ENCODE results near the gene PRM3. TPM values are rescaled to one million over a fixed set of nuclear protein-coding genes. Genes with fewer than 3 reads are reported as not detected.

Gene PRM3
- polyA plus RNA-seq, 3 donors from 2014 or later: not detected

DNA sequence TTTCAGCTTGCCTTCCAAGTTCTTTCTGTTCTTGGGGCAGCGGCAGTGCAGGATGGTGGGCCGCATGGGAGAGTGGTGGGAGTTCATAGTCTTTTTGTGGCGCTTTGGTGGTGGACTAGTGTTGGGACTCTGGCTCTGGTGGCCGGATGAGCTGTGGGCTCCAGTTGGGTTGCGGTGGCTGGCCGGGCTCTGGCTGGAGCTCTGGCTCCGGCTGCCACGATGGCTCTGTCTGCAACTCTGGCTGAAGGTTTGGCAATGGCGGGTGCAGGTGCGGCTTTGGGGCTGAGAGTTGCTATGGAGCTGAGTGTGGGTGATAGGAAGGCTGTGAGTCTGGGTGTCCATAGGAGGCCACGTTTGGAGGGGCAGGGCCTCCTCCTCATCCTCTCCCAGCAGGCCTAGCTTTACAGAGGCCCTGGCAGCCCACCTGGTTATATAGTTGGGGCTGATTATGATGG, 4.5 kb downstream of the PRM3 start, which contains the start of gene TNP2:
Gene TNP2 (minus strand): TSS at position 405 of the 455 bp plus-strand sequence. CDS start 63 bp downstream, at position 342.
- Mint-ChIP-seq H3K9me3 (no peaks in the 10 kb centered on the region), H3K27ac (no peak within 1 kb of the TSS), H3K36me3 (peaks cover 0 to 3% (median 0%) of the 10 kb centered on the region in 3 donors), H3K4me1 (peaks cover 2 to 4% of the 10 kb centered on the region in 2 donors), H3K4me3 (no peak within 1 kb of the TSS), H3K27me3 (ENCODE audit: low read depth in 3 of 3) (peaks cover 2 to 12% (median 11%) of the 10 kb centered on the region in 3 donors)
- DNase-seq: no peak

DNA sequence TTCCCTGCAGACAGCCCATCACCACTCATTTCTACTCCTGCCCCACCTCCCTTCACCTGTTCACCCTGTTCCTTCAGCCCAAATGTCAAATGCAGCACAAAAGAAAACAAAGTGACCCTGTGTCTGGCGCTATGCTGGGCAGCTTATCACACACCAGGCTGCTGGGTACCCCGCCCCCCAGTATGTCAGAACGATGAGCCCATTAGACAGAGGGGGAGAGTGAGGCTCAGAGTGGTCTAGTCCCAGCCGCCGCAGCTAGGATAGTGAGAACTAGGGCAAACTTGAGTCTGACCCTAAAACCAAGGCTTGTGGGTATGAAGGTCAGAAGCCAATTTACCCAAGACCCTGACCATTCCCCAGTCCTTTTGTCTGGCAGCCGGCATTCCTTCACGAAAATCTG, 8.3 kb downstream of the PRM3 start:
- Mint-ChIP-seq H3K27me3 (ENCODE audit: low read depth in 3 of 3) (peaks cover 2 to 11% (median 10%) of the 10 kb centered on the region in 3 donors), H3K9me3 (no peaks in the 10 kb centered on the region), H3K27ac (no peak overlapping the region), H3K36me3 (peaks cover 0 to 1% (median 0%) of the 10 kb centered on the region in 3 donors), H3K4me3 (no peak overlapping the region), H3K4me1 (peaks cover 7 to 10% of the 10 kb centered on the region in 2 donors)
- no peak for DNase-seq

DNA sequence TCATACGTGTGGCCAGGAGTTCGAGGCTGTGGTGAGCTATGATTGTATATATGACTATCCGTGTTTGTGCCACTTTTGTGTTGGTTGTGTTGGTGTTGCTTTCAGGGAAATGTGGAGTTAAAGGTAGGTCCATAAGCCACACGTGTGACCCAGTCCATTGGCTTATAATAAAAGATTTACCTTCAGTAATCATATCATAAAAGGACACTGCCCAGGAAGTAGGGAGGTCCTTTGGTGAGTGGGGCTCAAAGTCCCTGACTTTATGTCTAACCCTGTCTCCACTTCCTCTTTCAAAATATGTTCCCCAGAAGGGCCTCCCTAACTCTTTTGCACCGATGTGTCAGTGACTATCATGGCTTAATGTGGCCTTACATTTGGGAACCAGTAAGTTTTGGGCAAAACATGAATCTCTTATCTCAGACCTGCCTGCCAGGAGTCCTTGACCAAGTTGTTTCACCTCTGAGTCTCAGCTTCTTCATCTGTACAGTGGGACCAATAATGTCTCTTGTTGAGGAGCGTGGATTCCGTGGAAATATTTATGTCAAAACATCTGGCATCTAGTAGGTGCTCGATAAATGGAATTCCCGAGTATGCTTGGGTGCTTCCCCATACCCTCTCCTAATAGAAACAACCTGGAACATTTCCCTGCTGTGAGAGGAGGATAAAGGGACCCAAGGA, 9.1 kb downstream of the PRM3 start:
- H3K9me3 Mint-ChIP-seq: no peaks in the 10 kb centered on the region
- no peak overlapping the region for H3K4me3 Mint-ChIP-seq
- no peak for DNase-seq
- H3K27me3 Mint-ChIP-seq (ENCODE audit: low read depth in 3 of 3): peaks cover 2 to 11% (median 8%) of the 10 kb centered on the region in 3 donors
- H3K36me3 Mint-ChIP-seq: no peaks in the 10 kb centered on the region
- H3K27ac Mint-ChIP-seq: peak overlapping the region in 1 of 6 donors; percentile 11
- H3K4me1 Mint-ChIP-seq: peaks cover 10 to 11% of the 10 kb centered on the region in 2 donors

DNA sequence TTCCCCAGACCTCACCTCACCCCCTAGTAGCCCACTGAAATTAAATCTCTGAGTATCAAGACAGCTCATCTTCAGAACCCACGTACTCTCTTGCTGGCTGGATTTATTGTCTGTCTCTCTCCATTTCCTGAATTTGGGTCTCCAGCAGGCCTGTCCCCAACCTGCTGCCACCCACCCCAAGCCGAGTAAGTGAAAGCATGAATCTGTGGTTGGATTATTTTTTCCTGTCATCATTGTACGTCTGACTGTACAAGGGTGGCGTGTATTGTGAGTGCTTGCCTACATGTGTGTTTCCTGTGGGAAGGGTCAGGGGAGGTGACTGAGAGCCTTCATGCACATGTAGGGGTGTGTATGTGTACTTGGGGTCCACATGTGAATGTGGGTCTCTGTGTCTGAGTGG, 9.7 kb downstream of the PRM3 start:
- Mint-ChIP-seq H3K4me3 (no peak overlapping the region), H3K4me1 (peaks cover 14 to 16% of the 10 kb centered on the region in 2 donors), H3K9me3 (no peaks in the 10 kb centered on the region), H3K36me3 (no peaks in the 10 kb centered on the region), H3K27ac (peak overlapping the region in 3 of 6 donors; percentile 11 to 31 (median 13)), H3K27me3 (ENCODE audit: low read depth in 3 of 3) (peaks cover 2 to 11% (median 8%) of the 10 kb centered on the region in 3 donors)
- peak in 2 of 3 donors; percentile 30 to 32 for DNase-seq

DNA sequence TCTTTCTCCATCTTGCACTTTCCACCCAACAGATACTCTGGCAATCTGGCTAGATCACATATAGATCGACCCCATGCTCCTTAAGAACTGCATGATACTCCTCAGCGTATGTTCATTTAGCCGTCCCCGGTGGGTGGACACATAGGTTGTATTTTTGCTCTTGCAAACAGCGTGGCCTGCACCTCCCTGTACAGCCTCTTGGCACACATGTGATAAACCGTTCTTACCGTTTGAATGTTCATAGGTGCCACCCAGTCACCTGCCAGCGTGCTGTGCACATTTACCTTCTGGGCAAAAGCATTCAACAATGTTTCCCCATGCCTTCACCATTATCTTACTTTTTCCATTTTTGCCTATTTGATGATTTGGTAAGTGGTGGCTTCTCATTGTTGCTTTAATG, 10.5 kb downstream of the PRM3 start:
- no peak for DNase-seq
- Mint-ChIP-seq H3K4me3 (no peak overlapping the region), H3K27me3 (ENCODE audit: low read depth in 3 of 3) (peaks cover 2 to 7% (median 7%) of the 10 kb centered on the region in 3 donors), H3K36me3 (no peaks in the 10 kb centered on the region), H3K27ac (no peak overlapping the region), H3K9me3 (no peaks in the 10 kb centered on the region), H3K4me1 (peaks cover 21 to 25% of the 10 kb centered on the region in 2 donors)

DNA sequence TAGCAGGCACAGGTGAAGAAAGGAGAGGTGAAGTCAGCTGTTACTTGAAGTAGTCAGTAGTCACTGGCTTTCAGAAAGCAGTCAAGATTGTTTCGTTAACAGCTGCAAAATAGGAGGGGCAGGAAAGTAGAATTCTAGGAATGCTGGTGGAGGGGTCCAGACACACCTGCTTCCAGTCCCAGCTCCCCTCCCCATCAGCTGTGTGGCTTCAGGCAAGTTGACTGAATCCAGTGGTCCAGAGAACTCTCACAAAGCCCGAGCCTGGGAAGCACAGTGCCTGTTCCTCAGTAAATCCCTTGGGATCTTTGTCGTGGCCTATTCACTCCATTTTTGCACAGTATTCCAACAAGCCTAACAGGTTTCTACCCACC, 12.8 kb downstream of the PRM3 start:
- Mint-ChIP-seq H3K4me1 (peaks cover 34 to 36% of the 10 kb centered on the region in 2 donors), H3K27ac (no peak overlapping the region), H3K4me3 (no peak overlapping the region), H3K9me3 (no peaks in the 10 kb centered on the region), H3K36me3 (no peaks in the 10 kb centered on the region), H3K27me3 (ENCODE audit: low read depth in 3 of 3) (peaks cover 3 to 10% (median 7%) of the 10 kb centered on the region in 3 donors)
- no peak for DNase-seq

DNA sequence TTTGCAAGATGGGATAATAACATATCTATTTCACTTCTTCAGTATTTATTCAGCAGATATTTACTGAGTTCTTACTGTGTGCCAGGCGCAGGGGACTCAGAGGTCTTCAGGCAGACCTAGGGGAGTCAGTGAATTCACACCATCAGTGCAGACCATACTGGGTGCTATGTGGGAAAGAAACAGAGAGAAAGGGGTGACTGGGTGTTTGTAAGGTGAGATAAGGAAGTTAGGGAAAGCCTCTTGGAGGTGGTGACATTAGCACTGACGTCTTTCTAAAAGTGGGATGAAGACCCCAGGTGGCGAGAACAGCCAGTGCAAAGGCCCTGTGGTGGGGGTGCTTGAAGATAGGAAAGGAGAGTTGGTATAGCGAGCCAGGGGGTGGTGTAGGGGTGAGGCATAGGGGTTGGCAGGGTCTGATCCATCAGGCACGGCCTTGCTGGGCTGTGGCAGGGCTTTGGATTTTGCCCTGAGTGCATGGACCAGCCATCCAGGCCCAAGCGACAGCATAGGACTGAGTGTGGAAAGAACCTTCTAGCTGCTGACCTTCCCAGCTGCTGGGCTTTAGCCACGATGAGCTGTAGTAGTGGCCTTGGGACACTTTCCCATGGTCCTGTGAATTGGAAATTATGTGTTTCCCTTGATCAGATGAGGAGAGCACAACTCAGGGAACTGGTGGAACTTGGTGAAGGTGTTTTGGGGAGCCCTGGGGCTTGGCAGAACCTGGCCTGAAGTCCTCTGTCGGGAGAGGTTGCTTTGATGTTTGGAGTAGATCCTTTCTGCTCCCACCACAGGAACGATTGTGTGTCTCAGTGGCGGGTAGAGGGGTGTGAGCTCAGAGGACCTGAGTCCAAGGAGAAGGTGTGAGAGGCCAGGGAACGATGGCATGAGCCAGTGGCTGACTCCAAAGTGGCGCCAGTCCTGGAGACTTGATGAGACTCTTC, 13.5 kb downstream of the PRM3 start:
- Mint-ChIP-seq H3K9me3 (no peaks in the 10 kb centered on the region), H3K36me3 (no peaks in the 10 kb centered on the region)

DNA sequence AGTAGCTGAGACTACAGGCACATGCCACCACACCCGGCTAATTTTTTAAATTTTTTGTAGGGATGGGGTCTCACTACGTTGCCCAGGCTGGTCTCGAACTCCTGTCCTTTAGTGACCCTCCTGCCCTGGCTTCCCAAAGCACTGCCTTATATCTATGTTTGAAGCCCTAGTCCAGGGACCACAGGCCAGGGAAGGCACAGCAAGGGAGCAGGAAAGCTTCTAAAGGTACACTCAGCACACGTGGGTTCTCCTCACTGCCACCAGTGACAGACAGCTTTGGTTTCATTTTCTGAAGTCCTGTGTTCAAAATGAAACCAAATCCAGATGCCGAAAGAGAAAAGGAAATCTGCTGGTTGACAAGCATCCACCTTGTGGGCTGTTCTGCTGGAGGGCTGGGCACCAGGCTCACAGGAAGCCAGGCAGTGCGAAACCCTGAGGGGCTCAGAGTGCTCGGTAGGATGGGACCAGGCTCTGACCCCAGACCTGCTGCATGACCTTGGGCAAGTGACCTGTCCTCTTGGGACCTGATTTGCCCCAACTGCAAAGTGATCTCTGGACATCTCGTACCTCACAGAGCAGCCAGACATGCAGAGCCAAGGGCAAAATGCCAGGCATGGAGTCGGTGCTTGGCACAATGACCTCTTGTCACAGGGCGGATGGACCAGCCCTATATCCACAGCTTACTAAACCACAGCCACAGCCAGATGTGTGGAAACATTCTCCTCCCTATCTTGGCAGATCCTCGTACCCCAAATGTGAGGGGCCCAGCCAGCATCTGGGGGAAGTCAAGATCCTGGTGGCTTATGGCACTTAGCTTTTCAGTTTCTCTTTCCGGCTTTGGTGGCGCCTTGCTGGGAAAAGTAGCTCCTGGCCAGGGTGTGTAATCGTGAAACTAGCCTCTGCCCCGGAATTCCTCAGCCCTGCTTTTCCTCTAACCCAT, 14.6 kb downstream of the PRM3 start:
- peak; percentile 53 to 64 (median 57) for DNase-seq
- Mint-ChIP-seq H3K9me3 (no peaks in the 10 kb centered on the region), H3K27me3 (ENCODE audit: low read depth in 3 of 3) (peaks cover 4 to 9% (median 7%) of the 10 kb centered on the region in 3 donors)

More for the DNA sequence above, 13.5 kb downstream of the PRM3 start:
- Mint-ChIP-seq H3K27ac (peak overlapping the region in 4 of 6 donors; percentile 29 to 50 (median 40)), H3K4me1 (peaks cover 34 to 36% of the 10 kb centered on the region in 2 donors), H3K4me3 (peak overlapping the region in 1 of 5 donors; percentile 67), H3K27me3 (ENCODE audit: low read depth in 3 of 3) (peaks cover 4 to 11% (median 7%) of the 10 kb centered on the region in 3 donors)
- DNase-seq: no peak

DNA sequence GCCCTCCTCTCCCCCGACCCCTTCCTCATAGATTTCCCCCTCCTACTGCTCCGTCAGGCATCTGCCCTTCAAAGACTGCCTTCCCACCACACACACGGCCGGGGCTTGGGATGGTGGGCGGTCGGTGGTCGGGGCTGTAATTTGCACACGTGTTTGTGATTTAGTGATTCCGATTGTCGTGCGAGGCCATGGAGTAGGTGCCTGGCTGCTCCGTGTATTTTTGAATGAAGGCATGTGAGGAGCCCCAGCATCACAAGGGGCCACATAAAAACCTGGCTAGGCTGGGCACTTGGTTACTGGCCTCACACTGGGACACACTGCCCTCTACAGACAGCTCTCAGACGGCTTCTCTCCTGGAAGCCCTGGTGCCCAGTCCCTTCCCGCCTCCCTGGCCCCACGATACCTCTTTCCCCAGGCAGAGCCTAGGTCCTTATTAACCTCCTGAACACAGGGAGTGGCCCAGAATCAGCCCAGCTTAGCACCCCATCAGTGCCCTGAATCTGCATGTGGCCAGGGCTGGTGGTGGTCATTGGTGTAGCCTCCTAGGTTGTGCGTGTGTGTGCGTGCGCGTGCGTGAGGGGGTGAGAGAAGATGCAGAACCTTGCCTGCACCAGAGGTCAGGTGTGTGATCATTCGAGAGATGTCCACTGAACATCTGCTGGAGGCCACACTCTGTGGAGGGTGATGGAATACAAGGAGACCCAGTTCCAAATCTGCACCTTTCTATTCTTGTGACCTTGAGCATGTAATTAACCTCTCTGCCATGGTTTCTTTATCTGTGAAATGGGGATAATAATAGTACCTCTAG, 16.1 kb downstream of the PRM3 start:
- H3K4me3 Mint-ChIP-seq: peak overlapping the region; percentile 94 to 97 (median 96)
- peaks cover 4 to 14% (median 14%) of the 10 kb centered on the region in 3 donors for H3K27me3 Mint-ChIP-seq (ENCODE audit: low read depth in 3 of 3)
- no peaks in the 10 kb centered on the region for H3K9me3 Mint-ChIP-seq
- peak overlapping the region; percentile 74 to 95 (median 92) for H3K27ac Mint-ChIP-seq
- peaks cover 0 to 3% (median 0%) of the 10 kb centered on the region in 3 donors for H3K36me3 Mint-ChIP-seq
- H3K4me1 Mint-ChIP-seq: peaks cover 44 to 46% of the 10 kb centered on the region in 2 donors
- DNase-seq: peak; percentile 61 to 71 (median 68)

More for the DNA sequence above, 14.6 kb downstream of the PRM3 start:
- peak overlapping the region; percentile 53 to 78 (median 60) for H3K27ac Mint-ChIP-seq
- peaks cover 34 to 35% of the 10 kb centered on the region in 2 donors for H3K4me1 Mint-ChIP-seq
- H3K4me3 Mint-ChIP-seq: peak overlapping the region; percentile 62 to 72 (median 67)
- no peaks in the 10 kb centered on the region for H3K36me3 Mint-ChIP-seq

DNA sequence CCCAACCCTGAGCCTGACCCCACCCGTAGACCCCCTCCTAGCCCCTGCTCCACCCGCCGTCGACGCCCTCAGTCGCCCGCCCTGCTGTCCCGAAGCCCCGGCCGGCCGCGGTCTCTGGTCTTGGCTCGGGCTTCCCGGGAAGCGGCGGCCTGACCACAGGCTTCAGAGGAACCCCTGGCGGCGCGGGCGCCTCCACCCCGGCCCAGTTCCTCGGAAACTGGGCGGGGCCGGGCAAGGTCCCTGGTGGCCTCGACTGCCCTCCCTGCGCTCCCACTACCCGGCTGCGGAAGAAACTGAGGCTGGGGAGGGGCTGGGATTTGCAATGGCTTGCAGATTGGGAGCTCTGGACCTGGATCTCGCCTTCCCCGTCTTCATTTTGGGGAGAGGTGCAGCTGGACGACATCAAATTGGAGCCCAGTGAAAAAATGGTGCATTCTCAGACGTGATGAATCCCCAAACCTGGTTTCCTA, 16.7 kb downstream of the PRM3 start:
- peaks cover 50 to 53% of the 10 kb centered on the region in 2 donors for H3K4me1 Mint-ChIP-seq
- peak overlapping the region; percentile 86 to 97 (median 96) for H3K27ac Mint-ChIP-seq
- peak overlapping the region; percentile 94 to 97 (median 96) for H3K4me3 Mint-ChIP-seq
- peaks cover 0 to 5% (median 3%) of the 10 kb centered on the region in 3 donors for H3K36me3 Mint-ChIP-seq
- peaks cover 9 to 19% (median 18%) of the 10 kb centered on the region in 3 donors for H3K27me3 Mint-ChIP-seq (ENCODE audit: low read depth in 3 of 3)
- H3K9me3 Mint-ChIP-seq: no peaks in the 10 kb centered on the region
- peak in 1 of 3 donors; percentile 22 for DNase-seq

DNA sequence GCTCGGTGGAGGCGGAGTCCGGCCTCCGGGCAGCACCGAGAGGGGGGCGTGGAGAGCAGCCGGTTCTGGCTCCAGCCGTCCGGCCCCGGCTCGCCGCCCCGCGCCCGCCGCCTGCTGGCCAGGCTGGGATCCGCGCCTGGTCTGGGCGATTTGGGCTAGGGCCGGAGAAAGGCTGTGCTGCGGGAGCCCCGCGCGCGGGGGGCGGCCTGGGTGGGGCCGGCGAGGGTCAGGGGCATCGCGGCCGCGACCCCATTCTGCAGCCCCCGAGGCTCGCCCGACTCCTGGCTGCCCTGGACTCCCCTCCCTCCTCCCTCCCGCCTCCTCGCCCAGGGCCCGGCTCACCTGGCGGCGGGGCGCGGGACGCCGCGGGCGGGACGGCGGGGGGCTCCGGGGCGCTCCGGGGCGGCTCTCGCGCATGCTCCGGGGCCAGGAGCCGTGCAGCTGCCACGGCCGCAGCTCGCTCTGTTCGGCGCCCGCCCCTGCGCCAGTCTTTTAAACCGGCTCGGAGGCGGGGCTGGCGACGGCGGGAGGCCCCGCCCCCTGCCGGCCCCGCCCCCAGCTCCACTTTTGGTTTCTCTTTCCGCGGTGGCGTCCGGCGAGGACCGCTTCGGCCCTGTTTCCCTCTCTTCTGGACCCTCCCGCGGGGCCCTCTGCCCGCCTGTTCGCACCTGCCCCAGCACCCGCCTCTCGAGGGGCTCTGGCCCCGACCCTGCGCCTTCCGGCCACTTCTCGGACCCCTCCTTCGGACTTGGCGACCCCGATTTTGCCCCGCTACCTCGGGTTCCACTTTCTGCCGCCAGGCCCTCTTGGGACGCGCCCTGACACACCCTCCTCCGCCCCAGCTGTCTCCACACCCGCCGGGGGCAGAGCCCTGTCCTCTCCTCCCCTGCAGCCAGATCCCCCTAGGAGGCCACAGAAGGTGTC, 17.4 kb downstream of the PRM3 start, which contains the start of gene SOCS1:
Gene SOCS1 (minus strand): TSS at position 468 of the 924 bp plus-strand sequence. CDS start 726 bp downstream, outside the sequence.
- Mint-ChIP-seq H3K4me1 (peaks cover 54 to 57% of the 10 kb centered on the region in 2 donors), H3K27me3 (ENCODE audit: low read depth in 3 of 3) (peaks cover 9 to 19% (median 18%) of the 10 kb centered on the region in 3 donors), H3K9me3 (no peaks in the 10 kb centered on the region), H3K36me3 (peaks cover 0 to 5% (median 3%) of the 10 kb centered on the region in 3 donors), H3K4me3 (peak within 1 kb of the TSS; percentile 94 to 97 (median 96)), H3K27ac (peak within 1 kb of the TSS; percentile 86 to 97 (median 96))
- DNase-seq: peak; percentile 81 to 87 (median 87)
